Glutamatergic neuron (in vitro differentiated cells): Measurements from ENCODE around the gene FANCI. TPM values are rescaled to one million over a fixed set of nuclear protein-coding genes. Genes with fewer than 3 reads are reported as not detected.

Source experiments
- DNase-seq: peaks from one replicate; pipeline ENCODE4 v3.0.0; 2022
- H3K27ac Mint-ChIP-seq: one replicate; pipeline ENCODE4 v1.8.0; 2020; ENCODE audit warnings: mild to moderate bottlenecking, mixed read lengths, inconsistent platforms; ENCODE audit not compliant: unreplicated experiment
- H3K27me3 Mint-ChIP-seq: one replicate; pipeline ENCODE4 v1.8.0; 2020; ENCODE audit warnings: mild to moderate bottlenecking, moderate library complexity, mixed read lengths, inconsistent platforms; ENCODE audit not compliant: unreplicated experiment
- H3K36me3 Mint-ChIP-seq: one replicate; pipeline ENCODE4 v1.8.0; 2020; ENCODE audit warnings: mild to moderate bottlenecking, mixed read lengths, inconsistent platforms; ENCODE audit not compliant: unreplicated experiment
- H3K4me1 Mint-ChIP-seq: one replicate; pipeline ENCODE4 v1.8.0; 2020; ENCODE audit warnings: mild to moderate bottlenecking, low read depth, mixed read lengths, inconsistent platforms; ENCODE audit not compliant: unreplicated experiment
- H3K4me3 Mint-ChIP-seq: one replicate; pipeline ENCODE4 v1.8.0; 2020; ENCODE audit warnings: mild to moderate bottlenecking, mixed read lengths, inconsistent platforms; ENCODE audit not compliant: unreplicated experiment
- H3K9me3 Mint-ChIP-seq: one replicate; pipeline ENCODE4 v1.8.0; 2020; ENCODE audit warnings: mild to moderate bottlenecking, moderate library complexity, mixed read lengths, inconsistent platforms; ENCODE audit not compliant: unreplicated experiment
- CTCF ChIP-seq: fragments of 200-600 bp; sonication (generic); IDR thresholded peaks from one replicate; pipeline ENCODE4 v1.5.0; 2021; ENCODE audit not compliant: partially characterized antibody, unreplicated experiment
- total RNA-seq: library from RNA; stranded (reverse); fragmentation: NEBNext Ultra II Directional; extraction: Animal tissue kit (Norgen Biotek cat#: 25700); gene quantifications from one replicate; pipeline ENCODE4 v1.2.1, GENCODE V29; 2021; ENCODE audit not compliant: unreplicated experiment

Gene FANCI
- total RNA-seq, 1 donor from 2014 or later, result 15.8 TPM

DNA sequence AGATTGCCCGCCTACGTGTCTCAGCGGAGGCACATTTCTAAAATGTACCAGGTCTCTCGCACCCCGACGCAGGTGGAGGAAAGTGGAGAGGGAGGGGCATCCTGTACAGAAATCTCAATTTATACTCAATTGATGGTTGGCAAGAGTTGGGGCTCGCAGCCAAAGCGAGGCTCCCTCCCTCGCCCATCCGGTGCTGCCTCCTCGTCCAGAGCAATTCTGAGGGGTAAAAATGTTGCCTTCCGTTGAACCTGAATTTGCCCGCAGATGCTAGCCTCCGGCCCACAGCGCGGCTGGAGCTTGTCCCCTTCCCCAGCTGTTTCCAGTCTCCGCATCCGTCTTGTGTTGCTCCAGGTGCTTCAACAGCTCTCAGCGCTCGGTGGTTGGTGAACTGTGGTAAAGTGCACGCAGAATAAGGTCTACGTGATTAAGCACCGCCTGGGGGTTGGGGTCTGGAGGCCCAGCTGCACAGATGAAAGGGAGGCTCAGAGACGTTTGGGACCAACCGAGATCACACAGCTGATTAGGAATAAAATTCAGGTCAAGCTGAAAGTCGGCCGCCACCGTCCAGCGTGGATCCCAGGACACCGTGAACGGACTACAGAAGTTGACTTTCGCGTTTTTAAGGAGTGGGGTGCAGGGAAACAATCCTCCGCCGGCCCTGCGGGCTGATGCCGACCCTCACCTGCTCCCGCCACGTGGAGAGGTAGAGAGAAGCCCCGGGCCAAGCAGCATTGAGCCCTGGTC lies 91.7 kb downstream of the FANCI start:
- H3K27me3 Mint-ChIP-seq, result peaks cover 20% of the 10 kb centered on the region
- H3K4me3 Mint-ChIP-seq, result peak overlapping the region; percentile 95
- DNase-seq, result peak; percentile 44
- peak overlapping the region; percentile 91 for H3K27ac Mint-ChIP-seq
- H3K36me3 Mint-ChIP-seq, result no peaks in the 10 kb centered on the region
- TF ChIP-seq CTCF, result no peak
- peaks cover 14% of the 10 kb centered on the region for H3K9me3 Mint-ChIP-seq
- H3K4me1 Mint-ChIP-seq, result peaks cover 14% of the 10 kb centered on the region

- peaks cover 12% of the 10 kb centered on the region for H3K9me3 Mint-ChIP-seq
- no peak for DNase-seq
- peaks cover 15% of the 10 kb centered on the region for H3K27me3 Mint-ChIP-seq
- H3K4me3 Mint-ChIP-seq, result no peak overlapping the region
- peaks cover 3% of the 10 kb centered on the region for H3K4me1 Mint-ChIP-seq
- no peaks in the 10 kb centered on the region for H3K36me3 Mint-ChIP-seq
- no peak for TF ChIP-seq CTCF
- H3K27ac Mint-ChIP-seq, result no peak overlapping the region
Measured at GRCh38 chr15:89338036-89338435, 94.3 kb downstream of the FANCI start.

- Mint-ChIP-seq H3K9me3 (peaks cover under 1% of the 10 kb centered on the region), H3K36me3 (no peaks in the 10 kb centered on the region), H3K4me3 (no peak overlapping the region), H3K4me1 (no peaks in the 10 kb centered on the region), H3K27me3 (peaks cover 6% of the 10 kb centered on the region), H3K27ac (no peak overlapping the region)
- TF ChIP-seq CTCF, result no peak
- DNase-seq, result no peak
Measured at GRCh38 chr15:89340573-89340972, 96.8 kb downstream of the FANCI start.

- H3K36me3 Mint-ChIP-seq, result no peaks in the 10 kb centered on the region
- peaks cover 2% of the 10 kb centered on the region for H3K27me3 Mint-ChIP-seq
- TF ChIP-seq CTCF, result no peak
- no peaks in the 10 kb centered on the region for H3K4me1 Mint-ChIP-seq
- H3K4me3 Mint-ChIP-seq, result no peak overlapping the region
- H3K27ac Mint-ChIP-seq, result no peak overlapping the region
- no peak for DNase-seq
- H3K9me3 Mint-ChIP-seq, result no peaks in the 10 kb centered on the region
Measured at GRCh38 chr15:89341316-89342005, 97.7 kb downstream of the FANCI start.

DNA sequence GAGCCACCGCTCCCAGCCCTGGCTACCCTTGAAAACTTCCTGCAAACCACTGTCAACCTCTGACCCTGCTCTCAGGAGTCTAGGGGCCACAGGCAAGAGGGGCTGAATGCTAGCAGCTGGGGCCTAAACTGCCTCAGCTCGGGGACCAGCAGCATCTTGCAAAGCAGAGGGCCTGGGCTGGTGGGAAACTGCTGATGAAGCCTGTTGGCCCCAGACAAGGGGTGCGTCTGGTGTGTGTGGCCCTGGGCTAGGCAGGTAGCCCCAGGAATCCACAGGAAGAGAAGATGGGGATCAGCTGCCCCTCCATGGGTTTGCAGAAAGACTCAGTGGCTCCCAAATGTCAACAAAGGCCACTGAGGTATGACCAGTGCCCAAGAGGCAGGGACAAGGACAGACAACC lies 99.1 kb downstream of the FANCI start:
- no peaks in the 10 kb centered on the region for H3K4me1 Mint-ChIP-seq
- no peaks in the 10 kb centered on the region for H3K9me3 Mint-ChIP-seq
- no peak for TF ChIP-seq CTCF
- DNase-seq, result no peak
- no peak overlapping the region for H3K27ac Mint-ChIP-seq
- no peaks in the 10 kb centered on the region for H3K36me3 Mint-ChIP-seq
- peaks cover 3% of the 10 kb centered on the region for H3K27me3 Mint-ChIP-seq
- H3K4me3 Mint-ChIP-seq, result no peak overlapping the region
